Glomerular visceral epithelial cell (primary cell): Measurements from ENCODE around the gene TMEM165.

Source experiments
- DNase-seq: peaks from one replicate; pipeline ENCODE4 v3.0.0-alpha.2; 2016; ENCODE audit errors: extremely low spot score

The TMEM165 gene

DNA sequence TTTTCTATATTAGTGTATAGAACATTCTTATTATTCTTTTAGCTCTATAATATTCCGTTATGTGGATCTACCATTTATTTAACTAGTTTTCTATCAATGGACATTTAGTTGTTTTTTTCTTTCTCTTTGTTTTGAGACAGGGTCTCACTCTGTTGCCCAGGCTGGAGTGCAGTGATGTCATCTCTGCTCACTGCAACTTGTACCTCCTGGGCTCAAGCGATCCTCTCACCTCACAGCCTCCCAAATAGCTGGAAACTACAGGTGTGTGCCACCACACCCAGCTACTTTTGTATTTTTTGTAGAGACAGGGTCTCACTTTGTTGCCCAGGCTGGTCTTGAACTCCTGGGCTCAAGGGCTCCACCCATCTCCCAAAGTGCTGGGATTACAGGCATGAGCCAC, 10.8 kb downstream of the TMEM165 start:
- DNase-seq = no peak

DNA sequence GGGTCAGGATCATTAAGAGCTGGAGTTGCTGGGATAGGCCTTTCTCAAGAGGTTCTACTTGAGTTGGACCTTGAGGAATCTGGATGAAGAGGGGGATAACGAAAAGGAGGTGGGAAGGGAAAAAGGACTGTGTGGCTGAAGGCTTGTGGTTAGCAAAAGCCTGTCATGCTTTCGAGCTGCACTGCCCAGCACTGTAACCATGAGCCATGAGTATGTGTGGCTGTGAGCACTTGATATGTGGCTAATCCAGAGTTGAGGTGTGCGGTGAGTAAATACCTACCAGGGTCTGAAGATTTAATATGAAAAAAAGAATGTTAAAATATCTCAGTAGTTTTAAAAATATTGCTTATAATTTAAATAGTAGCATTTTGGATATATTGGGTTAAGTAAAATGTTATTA, 11.4 kb downstream of the TMEM165 start:
- DNase-seq = peak; percentile 33

DNA sequence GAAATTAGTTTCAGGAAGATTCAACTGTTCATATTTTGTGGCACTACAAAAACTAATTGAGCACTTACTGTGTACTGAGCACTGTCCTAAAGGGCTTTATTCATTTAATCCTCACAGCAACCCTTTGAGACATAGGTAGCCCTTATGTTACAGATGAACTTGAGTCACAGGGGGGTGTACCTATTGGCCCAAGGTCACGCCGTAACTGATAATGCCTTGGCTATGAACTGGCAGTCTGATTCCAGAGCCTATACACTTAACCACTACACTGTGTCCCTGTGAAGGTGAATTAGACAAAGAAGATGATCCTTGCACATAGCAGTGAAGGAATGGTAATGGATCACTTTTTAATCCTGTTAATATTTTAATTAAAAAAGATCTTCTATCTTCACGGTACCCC, 12.0 kb downstream of the TMEM165 start:
- no peak for DNase-seq

DNA sequence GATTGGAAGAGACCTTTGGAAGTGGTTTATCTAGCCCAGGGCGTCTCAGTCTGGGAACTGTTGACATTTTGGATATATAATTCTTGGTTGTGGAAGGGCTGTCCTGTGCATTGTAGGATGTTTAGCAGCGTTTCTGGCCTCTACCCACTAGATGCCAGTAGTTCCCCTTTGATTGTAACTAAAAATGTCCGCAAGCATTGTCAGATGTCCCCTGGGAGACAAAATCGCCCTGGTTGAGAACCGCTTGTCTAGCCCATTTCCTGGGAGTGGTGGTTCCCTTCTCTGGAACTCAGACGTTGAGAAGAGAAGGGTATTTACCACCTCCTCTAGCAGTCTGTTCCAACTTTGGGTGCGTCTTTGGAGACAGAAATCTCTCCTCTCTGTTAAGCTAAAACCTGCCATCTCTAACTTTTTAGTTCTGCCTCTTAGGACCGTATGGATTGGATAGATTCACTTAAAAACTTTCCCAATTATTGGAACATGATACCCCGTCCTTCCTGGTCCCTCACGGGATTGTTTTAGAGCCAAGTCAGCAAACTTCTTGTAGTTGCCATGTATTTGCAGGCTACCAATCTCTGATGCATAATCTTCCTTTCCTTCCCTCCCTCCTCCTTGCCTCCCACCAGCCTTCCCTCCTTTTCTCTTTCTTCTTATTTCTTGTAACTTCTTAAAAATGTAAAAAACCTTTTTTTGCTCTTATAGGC, 13.9 kb downstream of the TMEM165 start:
- peak; percentile 2 for DNase-seq

DNA sequence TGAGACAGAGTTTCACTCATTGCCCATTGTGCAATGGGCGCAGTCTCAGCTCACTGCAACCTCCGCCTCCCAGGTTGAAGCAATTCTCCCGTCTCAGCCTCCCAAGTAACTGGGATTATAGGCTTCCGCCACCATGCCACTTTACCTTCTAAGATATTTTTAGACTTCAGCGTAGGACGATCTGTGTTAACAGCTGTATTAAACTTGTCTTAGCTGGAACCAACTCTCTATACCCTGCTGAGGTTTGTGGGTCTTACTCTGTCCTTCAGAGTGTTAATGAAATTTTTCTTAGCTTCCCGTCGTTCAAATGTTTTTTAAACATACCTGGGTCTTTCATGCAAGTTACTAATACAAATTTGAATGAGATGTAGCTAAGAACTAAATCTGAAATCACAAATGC, 14.7 kb downstream of the TMEM165 start:
- DNase-seq = no peak

DNA sequence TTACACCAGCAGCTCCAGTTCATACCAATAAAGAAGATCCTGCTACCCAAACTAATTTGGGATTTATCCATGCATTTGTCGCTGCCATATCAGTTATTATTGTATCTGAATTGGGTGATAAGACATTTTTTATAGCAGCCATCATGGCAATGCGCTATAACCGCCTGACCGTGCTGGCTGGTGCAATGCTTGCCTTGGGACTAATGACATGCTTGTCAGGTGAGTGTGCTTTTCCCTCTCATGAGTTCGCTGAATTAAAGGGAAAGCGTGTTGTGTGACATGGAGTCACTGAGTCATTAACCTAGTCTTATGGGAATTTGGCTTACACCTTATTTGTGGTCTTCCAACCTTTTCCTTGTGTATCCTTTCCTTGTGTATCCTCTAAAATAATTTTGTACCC, 15.9 kb downstream of the TMEM165 start:
- peak; percentile 4 for DNase-seq

DNA sequence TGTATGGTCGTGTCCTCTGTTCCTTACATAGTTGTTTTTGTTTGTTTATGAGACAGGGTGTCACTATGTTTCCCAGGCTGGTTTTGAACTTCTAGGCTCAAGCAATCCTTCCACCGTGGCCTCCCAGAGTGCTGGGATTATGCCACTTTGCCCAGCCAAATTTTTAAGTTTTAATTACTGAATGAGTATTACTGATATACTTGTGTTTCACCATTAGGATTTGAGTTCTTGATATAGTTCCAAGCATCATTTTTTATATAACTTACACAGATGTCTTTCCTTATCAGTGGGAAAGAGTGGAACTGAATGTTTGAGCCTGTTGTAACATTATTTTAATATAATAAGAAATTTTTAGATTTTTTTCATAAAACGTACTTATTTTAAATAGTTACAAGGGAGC, 20.4 kb downstream of the TMEM165 start:
- DNase-seq = no peak

DNA sequence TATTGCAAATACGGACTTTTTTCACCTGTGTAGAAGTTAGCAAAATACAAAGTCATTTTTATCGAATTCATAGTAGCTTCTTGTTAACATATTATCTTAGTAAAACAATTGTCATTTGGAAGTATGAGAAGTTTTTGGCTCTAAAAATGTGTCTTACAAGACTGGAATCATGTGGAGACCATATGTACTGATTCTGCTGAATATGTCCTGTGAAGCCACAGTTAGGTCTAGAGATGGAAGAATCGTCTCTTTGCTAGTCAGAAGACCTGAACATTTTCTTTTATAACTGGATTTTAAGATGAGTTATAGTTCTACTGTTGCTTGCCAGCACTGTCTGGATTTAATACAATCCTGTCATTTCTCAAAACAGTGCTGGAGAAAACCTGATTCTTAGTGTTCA, 29.0 kb downstream of the TMEM165 start:
- no peak for DNase-seq

DNA sequence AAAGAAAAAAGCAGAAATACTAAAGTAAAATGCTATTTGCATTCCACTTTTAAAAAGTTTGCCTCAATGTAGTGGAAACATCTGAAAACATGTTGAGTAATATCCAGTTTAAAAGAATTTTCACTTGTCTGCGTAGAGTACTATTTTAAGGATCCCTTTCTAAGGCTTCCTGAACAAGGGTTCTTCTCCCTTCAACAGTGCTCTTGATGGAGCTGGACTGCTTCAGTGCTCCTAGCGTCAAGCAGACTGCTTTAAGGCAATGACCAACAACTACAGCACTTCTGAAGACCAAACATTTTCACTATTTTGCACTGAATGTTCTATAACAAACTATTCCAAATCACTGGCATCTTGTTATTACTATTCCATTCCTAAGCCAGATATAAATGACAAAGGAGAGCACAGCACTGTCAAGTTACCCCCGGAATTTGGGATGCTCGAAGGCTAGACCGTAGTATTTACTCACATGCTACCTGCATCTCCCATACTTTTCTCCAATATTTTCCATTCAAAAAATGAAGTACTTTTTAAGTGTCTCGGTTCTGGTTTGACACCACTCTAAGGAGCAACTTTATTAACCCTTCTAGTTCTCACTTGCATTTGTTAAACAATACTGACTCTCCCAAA, 36.1 kb downstream of the TMEM165 start:
- DNase-seq = no peak

DNA sequence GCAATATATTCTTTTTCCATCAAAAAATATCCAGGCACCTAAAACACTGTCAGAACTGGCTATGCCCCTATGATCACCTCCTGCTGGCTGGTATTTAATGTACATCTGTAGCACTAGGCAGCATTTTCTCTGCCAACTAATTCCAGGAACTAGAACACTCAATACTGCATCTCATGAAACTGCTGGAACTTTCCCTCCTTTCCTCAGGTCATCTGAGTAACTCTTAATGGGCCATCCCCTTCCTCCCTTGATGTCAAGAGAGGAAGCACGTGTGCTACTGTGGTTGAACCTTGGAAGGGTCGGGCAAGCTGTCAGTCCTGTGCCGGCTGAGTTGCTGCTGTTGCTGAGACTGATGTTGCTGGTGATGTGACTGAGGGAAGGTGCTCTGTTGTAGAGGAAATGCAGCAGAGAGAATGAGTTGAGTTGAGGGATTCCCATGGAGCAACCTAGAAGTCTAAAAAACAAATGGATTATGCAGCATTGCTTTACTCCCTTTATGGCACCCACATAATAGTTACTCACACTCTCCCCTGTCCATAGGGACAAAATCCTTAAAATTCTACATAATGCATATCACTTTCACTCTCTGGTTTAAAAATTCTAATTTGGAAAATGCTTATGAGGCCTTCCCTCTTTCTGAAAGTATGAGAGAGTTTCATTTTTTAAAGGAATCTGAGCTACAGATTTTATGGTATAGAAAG, 39.5 kb downstream of the TMEM165 start:
- DNase-seq = no peak

DNA sequence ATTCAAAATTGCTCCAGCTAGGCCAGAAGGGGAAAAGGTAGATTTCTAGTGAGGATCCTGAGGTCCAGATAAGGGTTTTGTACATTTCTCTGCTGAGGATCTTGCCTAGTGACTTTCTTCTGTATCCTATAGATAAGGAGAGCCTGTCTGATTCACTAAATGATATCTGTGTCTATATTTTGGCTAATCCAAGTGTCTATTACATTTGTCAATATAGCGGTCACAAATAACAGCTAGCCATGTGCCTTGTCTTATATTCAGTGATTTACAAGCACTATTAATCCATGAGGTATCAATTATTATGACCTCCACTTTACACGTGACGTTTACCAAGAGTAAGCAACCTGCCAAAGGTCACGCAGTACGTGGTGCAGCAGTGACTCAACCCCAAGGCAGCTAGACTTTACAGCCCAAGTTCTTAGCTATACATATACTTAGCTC, 41.6 kb downstream of the TMEM165 start:
- no peak for DNase-seq

DNA sequence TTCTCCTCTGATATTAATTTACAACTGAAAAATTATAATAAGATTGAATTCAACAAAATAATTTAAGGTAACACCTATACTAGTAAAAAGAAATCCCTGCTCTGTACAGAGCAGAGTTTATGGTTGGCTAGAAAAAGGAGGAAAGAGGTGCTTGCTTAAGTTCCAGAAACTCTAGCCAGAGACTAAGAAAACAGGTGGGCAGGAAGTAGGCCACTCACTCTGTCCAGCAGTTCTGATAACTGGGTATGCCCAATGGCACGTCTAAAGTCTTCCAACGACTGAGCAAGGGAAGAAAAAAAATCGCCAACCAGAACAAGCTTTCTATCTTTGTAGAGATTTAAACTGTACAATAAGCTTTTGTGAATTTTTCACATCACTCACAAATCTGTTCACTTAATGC, 42.1 kb downstream of the TMEM165 start:
- DNase-seq = no peak

DNA sequence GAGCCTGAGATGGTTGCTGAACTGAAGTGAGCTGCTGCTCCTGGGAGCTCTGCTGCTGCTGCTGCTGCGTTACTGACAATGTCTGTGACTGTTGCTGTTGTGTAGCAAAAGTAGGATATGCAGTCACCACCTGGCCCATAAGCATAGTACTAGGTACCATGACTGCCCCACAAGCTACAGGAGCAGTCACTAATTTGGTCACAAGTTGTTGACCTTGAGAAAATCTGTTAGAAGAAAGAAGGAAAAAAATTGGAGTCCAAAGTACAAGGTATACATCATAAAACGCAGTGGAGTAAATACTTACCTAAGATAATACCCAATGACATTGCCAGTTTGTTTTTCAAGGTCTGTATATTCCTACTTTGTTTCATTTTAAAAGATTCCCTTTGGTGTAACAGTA, 42.6 kb downstream of the TMEM165 start:
- DNase-seq = no peak

DNA sequence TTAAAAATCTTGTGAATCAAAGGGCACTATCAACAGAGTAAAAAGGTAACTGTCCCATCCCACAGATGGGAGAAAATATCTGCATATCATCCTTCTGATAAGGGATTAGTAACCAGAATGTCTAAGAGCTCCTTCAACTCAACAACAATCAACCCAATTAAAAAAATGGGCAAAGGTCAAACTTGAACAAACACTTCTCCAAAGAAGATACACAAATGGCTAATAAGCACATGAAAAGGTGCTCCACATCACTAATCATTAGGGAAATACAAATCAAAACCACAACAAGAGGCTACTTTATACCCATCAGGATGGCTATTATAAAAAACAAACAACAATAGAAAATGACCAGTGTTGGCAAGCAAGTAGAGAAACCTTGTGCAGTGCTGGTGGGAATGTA, 43.3 kb downstream of the TMEM165 start:
- DNase-seq = no peak

DNA sequence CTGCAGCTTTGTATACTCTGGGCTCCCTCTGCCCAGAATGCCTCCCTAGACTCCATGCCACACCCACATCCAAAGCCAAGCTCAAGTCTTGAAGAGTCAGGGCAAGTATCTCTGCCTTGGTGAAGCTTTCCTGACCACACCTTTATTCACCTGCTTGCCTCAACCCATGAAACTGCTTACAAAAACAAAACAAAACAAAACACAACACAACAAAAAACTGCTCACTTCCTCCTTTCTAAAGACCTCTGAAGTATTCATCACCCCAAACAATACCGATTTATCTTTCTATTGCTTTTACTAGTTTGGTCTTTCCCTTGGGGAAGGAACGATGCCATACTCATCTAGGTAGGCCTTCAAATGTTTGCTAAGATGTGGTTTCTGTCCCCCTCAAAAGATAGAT, 45.0 kb downstream of the TMEM165 start:
- DNase-seq = no peak

DNA sequence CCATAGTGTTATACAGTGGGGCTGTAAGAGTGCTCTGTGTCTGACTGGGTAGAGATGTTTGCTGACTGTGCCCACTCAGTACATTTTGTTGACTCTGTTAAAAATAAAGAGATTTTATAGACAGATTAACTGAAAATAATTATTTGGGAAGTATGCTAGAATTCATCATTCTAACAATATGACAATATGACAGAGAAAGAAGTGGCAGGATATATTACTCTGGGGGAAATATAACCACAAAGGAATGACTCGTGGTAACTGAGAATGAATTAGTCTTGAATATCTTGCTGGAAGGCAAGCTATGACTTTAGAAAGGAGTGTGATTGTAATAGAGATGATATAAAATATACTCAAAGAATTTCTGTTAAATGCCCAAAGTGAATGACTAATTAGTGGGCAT, 46.8 kb downstream of the TMEM165 start:
- DNase-seq = no peak

DNA sequence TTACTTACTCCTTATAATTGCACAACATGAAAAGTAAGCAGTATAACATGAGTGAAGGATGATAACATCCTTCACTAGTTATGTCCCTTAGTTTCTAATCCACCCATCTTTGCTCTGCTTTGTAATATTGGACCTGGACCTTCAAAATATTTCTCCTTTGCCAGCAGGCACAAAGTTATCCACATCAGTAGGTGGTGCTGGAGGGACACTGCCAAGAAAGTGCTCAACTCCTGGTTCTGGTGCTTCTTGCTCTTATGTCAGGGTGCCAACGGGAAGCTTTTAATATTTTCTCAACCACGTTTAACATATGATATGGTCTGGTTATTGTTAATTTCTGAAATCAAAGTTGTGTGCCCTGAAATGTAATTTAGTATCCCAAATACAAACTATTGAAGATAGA, 49.1 kb downstream of the TMEM165 start:
- DNase-seq = peak; percentile 44

DNA sequence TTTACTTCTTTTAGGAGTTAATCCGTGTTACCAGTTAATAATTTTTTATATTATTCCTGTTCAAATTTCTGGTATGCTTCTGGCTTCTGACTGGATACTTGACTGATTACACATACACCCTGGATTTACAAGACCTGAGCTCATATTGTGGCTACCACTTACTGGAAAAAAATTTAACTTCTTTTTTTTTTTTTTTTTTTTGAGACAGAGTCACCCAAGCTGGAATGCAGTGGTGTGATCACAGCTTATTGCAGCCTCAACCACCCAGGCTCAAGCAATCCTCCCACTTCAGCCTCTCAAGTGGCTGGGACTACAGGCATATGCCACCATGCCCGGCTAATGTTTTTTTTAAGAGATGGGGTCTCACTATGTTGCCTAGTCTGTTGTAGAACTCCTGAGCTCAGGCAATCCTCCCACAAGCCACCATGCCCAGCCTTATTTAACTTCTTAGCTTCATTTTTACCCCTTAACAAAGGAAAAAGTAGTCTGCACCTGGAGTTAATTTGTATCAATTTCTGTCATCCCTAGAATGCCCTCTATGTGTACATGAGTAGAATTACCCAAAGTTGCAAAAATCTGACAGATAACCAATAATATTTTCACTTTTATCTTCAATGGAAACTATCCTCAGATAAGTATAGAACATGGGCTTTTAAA, 50.3 kb downstream of the TMEM165 start:
- peak; percentile 58 for DNase-seq

DNA sequence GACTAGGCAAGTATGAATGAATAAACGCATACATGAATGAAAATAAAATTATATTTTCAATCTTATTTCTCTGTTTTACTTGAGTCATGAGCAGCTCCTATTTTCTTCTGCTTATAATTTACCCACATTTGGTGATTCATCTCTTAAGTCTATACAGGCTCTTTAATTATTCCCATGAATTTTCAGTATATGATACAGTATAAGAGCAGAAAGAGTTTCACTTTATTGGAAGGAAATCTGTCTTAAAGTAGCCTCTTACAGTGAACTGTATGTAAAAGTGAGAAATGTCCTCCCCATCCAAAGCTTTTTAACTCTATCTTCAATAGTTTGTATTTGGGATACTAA, 50.8 kb downstream of the TMEM165 start:
- no peak for DNase-seq

DNA sequence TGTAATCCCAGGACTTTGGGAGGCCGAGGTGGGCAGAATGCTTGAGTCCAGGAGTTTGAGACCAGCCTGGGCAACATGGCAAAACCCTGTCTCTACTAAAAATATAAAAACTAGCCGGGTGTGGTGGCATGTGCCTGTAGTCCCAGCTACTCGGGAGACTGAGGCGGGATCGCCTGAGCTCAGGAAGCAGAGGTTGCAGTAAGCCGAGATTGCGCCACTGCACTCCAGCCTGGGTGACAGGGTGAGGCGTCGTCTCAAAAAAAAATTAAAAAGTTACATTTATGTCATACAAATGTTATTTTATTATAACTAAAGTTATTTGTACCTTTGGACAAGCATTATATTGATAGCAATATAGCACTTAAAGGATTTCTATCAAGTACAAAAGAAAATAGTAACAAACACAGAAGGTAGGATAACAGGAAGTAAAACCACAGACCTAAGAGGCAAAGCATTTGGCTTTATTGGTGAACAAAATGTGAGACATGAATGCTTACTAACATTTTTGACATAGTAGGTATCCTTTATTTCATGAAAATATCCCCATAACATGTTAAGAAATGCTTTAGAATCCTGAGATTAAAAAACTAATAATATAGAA, 51.5 kb downstream of the TMEM165 start:
- DNase-seq = no peak

DNA sequence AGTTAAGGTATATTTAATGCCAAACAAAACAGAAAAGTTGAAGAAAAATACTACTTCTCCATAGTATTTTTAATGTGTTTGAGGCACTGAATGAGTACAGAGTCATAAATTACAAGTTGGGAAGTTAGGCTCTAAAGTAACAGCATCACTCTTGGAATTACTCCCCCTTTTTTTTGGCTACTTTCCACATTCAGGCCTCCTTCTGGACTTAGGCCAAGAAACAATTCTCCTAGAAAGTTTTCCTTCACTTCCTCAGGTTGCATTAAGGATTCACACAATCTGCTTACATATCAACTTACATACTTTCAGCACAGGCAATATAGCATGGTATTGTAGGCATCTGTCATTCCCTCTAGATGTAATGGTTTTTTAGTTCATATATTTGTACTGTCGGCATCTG, 52.1 kb downstream of the TMEM165 start:
- DNase-seq = peak; percentile 50

DNA sequence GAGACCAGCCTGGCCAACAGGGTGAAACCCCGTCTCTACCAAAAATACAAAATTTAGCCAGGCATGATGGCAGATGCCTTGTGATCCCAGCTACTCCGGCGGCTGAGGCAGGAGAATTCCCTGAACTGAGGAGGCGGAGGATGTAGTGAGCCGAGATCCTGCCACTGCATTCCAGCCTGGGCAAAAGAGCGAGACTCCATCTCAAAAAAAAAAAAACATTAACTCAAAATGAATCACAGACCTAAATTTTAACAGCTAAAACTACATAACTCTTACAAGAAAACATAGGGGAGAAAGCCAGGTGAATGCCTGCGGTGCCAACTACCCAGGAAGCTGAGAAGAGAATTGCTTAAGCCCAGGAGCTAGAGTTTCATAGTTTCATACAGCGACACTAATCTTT, 54.8 kb downstream of the TMEM165 start:
- no peak for DNase-seq
